Ovary (tissue), 3 donors: Measurements from ENCODE around the gene CHD6.

Experiments used
- EP300 ChIP-seq: sonication (generic); formaldehyde crosslinking; IDR thresholded peaks from one replicate; pipeline ENCODE4 v1.6.1; 2017; ENCODE audit warnings: antibody characterized with exemption
- POLR2A ChIP-seq: fragments of 450-650 bp; IDR thresholded peaks from one replicate; pipeline ENCODE4 v1.6.1; 2017; ENCODE audit warnings: antibody characterized with exemption, mild to moderate bottlenecking, moderate library complexity
- TF ChIP-seq, protein P1 (sequence below), 3 donors: fragments of 450-650 bp in 2 of 3; fragments of 200-600 bp in 1 of 3; IDR thresholded peaks; one replicate each; pipeline versions ENCODE4 v1.5.1 to v1.8.0; 2016 to 2022; ENCODE audit warnings: antibody characterized with exemption in 3 of 3, mild to moderate bottlenecking in 1 of 3
- donor health status: DM: no; HTN: no; CAD: no.

DNA sequence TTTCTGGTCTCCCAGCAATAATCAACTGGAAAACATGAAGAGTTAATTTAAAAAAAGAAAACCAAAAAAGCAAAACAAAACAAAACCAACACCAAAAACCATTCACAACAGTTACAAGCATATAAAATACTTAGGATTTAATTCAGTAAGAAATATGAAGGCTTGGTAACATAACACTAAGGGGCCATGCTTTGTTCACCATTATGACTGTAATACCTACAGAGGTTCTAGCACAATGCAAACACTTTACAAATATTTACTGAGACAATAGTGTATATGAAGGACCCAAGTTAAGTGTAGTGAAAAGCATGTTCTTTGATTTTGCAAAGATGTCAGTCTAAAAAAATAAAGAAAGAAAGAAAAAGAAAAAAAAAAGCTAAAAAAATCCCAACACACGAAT, 141.7 kb downstream of the CHD6 start:
- TF ChIP-seq, protein P1, sequence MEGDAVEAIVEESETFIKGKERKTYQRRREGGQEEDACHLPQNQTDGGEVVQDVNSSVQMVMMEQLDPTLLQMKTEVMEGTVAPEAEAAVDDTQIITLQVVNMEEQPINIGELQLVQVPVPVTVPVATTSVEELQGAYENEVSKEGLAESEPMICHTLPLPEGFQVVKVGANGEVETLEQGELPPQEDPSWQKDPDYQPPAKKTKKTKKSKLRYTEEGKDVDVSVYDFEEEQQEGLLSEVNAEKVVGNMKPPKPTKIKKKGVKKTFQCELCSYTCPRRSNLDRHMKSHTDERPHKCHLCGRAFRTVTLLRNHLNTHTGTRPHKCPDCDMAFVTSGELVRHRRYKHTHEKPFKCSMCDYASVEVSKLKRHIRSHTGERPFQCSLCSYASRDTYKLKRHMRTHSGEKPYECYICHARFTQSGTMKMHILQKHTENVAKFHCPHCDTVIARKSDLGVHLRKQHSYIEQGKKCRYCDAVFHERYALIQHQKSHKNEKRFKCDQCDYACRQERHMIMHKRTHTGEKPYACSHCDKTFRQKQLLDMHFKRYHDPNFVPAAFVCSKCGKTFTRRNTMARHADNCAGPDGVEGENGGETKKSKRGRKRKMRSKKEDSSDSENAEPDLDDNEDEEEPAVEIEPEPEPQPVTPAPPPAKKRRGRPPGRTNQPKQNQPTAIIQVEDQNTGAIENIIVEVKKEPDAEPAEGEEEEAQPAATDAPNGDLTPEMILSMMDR (IDR thresholded peaks at IDR 0.05) = no peak
- no peak for TF ChIP-seq POLR2A
- TF ChIP-seq EP300 = no peak
